HT-29 (cell line): Measurements from ENCODE around the gene CNPY2. TPM values are rescaled to one million over a fixed set of nuclear protein-coding genes. Genes with fewer than 3 reads are reported as not detected.
"Not testable (repeated sequence)": the region's sequence is repeated elsewhere in the genome, so short reads cannot be mapped to it uniquely, and the experiment has no call there.

Experiments
- DNase-seq: peaks from one replicate; pipeline ENCODE4 v3.0.0-alpha.2; 2015; ENCODE audit warnings: low spot score
- total RNA-seq: library from RNA; depleted of rRNA; stranded (reverse); fragments of >200 nt; shearing (Covaris generic); gene quantifications from 2 replicates; pipeline ENCODE4 v1.2.3, GENCODE V29; 2014

Gene CNPY2
- total RNA-seq, 1 experiment from 2014 or later: 129 TPM

DNA sequence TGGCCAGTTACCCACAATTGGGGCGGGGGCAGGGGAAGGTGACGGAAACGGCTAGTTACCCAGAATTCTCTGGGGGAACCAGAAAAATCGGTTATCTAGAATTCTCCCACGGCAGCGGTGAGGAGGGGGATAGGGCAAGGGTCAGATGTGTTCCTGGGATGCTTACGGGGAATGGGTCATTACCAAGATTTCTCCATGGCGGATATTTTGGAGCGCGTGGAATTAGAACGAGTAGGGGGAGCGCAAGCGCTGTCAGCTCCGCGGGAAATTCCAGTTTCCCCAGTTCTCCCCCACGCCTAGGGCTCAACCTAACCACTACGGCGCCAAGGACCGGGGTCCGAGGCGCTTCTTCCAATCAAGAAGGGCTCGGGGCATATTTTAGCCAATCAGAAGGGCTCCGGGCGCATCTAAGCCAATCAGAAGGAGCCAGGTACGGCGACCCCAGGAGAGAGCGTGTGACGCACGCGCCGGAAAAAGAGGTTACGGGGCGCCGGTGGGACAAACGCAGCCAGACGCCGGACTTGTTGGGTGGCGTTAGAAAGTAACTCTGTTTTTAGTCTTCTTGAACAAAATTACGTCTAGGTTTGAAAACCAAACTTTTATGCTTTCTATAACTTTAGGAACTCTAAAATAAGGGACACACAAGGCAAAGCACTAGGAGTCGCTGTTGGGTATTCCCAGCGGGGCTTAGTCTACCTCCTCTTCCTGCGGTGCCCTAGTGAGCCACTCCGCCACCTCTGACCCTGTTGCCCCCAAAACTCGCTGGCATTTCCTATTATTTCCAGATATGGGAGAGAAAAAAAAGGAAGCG lies 18.1 kb upstream of the CNPY2 start, which contains the start of gene PAN2:
TSS of gene PAN2 (minus strand) at position 322 of the 811 bp plus-strand sequence. CDS start 906 bp downstream, outside the sequence.
- DNase-seq: peak; percentile 98

DNA sequence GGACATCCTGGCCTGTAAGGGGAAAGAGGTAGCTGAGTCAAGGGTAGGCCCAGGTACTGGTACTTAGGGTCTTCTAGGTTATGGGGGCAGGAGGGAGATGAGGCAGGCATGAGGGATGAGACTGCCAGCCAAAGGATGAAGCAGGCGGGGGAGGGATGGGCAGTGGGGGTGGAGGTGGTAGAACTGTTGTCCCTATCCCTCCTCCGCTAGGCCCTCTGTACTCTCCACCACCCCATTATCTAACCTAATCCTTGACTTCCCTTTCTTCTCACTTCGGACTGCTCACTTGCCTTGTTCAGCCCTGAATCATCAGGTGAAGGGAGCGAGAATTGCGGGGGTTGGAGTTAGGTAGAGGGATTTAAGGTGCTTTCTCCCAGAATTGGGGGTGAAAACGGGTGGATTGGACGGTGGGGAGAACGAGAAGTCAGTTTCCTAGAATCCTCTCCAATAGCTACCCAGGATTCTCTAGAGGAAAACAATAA lies 17.4 kb upstream of the CNPY2 start:
- no peak for DNase-seq

DNA sequence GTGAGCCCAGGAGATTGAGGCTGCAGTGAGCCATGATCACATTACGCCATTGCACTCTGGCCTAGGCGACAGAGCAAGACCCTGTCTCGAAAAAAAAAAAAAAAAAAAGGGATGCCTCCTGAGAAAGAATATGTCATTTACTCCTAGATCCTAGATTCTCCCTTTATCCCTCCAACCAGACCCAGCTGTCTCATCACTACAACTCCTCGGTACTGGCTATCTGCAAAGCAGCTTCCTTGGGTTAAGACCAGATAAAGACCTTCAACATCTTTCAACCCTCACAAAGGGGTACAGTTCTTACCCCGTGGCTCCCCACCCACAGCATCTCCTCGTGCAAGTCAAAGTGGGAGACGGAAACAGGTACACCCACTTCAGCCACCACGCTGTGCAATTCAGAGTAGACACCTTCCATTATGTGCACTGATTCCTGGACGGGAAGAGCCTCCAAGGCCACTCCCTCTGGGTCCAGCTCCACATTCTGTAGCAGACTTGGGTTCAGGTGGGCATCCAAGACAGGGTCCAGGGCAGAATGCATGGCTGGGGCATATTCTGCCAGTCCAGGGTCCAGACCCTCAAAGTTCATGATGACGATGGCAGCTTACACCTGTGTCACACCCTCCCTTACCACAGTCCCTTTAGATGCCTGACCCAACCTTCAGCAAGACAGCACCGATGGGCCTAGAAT lies 16.9 kb upstream of the CNPY2 start:
- DNase-seq: no peak

DNA sequence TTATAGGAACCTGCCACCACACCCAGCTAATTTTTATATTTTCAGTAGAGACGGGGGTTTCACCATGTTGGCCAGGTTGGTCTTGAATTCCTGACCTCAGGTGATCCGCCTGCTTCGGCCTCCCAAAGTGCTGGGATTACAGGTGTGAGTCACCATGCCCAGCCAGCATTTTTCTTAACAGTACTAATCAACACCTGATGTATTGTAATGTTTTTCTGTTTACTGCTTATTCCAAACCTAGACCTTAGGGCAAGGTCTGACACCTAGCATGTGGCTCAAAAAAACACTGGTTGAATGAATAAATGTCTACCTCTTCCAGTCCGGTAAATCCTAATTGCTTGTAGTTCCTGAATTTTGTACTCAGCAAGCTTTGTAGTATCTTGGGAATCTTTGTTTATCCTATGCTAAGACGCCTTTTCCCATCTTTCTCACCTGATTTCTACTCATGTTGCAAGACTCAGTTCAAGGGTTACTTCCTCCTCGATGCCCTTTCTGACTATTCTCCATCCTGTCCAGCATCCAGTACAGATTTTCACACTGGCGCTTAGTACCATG lies 15.2 kb upstream of the CNPY2 start:
- no peak for DNase-seq

DNA sequence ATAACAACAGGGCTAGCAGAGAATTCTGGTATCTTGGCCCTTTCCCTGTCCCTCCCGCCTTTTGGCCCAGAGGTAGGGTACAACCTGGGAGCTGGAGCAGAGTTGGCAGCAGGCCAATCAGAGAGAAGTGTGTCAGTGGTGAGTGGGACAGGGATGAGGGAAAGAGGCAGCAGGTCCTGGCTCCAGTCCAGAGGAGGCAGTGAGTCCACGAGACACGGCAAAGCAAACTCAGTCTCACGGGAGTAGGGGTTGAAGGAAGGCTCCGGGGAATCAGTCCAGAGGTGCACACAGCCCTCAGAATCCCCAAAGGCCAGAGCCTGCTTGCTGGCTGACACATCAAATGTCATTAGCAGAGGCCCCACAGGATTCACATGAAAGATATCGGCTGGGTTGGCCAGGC lies 10.7 kb upstream of the CNPY2 start:
- no peak for DNase-seq

DNA sequence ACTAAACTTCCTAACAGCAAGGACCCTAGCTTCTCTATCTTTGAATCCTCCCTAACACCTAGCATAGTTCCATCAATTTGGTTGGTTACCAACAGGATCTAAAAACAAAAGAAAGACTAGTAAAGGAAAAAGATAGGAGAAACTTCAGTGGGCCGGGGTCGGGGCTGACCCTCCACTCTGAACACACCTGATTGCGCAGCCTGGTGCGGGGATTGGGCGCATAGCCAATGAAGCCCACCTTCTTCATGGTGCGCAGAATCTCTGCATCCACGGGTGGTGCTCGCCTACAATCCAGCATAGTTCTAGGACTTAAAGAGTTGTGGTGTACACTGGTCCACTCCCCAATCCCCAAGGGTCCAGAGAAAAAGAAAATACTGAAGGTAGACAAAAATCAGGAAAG lies 10.3 kb upstream of the CNPY2 start:
- DNase-seq: no peak

DNA sequence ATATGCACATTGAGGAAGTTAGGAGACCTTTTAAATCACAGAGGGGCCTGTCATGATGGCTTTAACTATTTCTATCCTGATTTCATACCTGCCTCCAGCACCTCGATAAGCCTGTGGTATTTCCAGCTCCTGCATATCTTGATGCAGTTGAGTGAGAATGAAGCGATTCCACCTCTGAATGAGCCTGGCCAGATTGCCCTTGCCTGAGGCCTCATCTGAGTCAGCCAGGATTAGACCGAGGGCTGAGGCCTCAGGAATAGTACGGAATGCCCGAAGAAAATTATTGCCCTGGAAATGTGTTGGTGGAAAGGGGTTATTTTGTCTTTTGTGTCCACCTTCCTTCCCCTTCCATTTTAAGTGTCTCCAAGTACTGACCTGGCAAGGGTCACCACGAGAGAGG lies 8.4 kb upstream of the CNPY2 start:
- no peak for DNase-seq

DNA sequence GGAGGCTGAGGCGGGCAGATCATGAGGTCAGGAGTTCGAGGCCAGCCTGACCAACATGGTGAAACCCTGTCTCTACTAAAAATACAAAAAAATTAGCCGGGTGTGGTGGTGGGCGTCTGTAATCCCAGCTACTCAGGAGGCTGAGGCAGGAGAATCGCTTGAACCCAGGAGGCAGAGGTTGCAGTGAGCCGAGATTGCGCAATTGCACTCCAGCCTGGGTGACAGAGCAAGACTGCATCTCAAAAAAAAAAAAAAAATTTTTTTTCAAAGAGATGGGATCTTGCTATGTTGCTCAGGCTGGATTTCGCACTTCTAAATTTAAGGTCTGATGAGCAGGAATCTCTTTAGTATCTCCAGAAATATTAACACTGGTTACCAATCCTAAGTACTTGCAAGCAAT lies 5.8 kb upstream of the CNPY2 start:
- DNase-seq: not testable (repeated sequence)

DNA sequence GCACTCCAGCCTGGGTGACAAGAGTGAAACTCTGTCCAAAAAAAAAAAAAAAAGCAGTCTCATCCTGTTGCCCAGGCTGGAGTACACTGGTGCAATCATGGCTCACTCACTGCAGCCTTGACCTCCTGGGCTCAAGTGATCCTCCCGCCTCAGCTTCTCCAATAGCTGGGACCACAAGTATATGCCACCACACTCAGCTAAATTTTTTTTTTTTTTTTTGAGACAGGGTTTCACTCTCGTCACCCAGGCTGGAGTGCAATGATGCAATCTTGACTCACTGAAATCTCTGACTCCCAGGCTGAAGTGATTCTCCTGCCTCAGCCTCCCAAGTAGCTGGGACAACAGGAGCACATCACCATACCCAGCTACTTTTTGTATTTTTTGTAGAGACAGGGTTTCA lies 5.2 kb upstream of the CNPY2 start:
- DNase-seq: no peak

DNA sequence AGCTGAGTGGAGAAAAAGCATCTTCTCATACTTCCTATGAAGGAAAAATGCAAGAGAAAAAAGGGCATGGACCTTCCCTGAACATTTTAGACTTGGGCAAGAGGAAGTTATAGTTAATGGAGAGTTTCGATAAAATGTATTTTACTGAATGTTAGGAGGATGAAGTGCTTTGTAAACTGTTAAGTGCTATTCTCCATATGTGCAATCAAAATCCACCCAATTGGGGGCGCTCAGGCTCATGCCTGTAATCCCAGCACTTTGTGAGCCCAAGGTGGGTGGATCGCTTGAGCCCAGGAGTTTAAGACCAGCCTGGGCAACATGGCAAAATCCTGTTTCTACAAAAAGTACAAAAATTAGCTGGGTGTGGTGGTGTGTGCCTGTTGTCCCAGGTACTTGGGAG lies 1.9 kb upstream of the CNPY2 start:
- DNase-seq: no peak

DNA sequence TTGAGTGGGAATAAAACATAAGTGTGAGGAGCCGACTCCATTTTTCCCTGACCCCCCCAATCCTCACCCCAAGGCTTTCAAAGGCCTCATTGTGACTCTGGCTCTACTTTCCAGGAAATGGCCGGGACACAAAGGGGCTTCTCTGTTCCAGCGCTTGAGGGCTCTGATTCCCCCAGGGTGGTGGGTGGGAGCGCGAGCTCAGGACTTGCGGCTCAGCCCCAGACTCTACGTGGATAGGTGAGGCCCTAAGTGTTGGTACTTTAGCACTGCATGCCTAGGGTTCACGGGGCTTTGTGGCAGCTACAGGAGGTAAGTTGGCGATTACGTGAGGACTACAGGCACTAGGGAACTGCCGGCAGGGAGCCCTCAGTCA lies 553 bp downstream of the CNPY2 start:
- peak; percentile 51 for DNase-seq

DNA sequence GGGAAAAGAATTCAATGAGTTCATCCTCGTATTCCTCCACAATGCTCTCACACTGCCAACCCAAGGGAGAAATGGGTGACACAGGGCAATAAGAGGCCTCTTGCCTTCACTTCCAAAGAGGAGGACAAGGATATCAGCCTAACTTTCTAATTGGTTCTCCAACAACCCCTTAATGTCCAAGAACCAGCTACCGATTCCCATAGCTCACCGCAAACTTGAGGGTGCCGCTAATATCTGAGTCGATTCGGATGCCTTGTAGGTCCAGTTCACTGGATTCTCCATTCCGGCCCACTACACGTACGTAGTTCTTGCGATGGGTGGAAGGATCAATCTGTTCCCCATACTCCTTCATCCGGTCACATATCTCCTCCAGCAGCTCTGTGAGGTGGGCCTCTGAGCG lies 4.8 kb downstream of the CNPY2 start:
- no peak for DNase-seq

DNA sequence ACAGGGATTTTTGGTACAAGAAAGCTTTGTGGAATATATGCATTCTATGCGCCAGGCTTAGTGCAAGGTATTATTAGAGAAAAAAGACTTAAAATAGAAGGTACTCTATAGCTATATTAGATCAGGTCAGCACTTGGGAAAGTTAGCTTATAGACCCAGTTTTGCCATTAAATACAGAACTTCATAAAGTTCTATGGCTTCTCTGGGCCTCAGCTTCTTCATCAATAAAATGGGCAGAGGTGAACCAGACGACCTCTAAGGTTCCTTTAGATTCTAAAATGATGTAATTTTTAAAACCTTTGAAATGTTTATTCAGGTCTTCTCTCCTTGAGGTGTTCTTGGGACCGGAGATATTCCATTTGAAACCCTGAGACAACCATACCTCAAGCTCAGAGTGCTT lies 7.1 kb downstream of the CNPY2 start:
- DNase-seq: no peak

DNA sequence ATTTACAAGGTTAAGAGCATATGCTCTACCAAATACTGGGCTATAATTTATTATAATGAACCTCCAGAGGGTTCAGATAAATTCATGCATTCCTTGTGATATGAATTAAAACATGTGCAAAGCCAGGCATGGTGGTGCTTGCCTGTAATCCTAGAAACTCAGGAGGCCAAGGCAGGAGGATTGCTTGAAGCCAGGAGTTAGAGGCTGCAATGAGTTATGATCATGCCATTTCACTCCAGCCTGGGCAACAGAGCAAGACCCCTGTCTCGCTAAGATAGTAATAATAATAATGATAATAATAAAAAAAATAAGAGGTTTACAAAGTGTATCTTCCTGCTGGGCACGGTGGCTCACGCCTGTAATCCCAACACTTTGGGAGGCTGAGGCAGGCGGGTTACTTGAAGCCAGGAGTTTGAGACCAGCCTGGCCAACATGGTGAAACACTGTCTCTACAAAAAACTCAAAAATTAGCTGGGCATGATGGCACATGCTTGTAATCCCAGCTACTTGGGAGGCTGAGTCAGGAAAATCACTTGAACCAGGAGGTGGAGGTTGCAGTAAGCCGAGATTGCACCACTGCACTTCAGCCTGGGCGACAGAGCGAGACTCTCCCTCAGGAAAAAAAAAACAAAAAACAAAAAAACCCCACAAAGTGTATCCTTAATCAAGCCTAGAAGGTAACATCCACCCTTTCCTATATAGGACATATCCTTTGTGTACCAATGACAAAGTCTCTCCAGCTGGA lies 8.4 kb downstream of the CNPY2 start:
- DNase-seq: no peak

DNA sequence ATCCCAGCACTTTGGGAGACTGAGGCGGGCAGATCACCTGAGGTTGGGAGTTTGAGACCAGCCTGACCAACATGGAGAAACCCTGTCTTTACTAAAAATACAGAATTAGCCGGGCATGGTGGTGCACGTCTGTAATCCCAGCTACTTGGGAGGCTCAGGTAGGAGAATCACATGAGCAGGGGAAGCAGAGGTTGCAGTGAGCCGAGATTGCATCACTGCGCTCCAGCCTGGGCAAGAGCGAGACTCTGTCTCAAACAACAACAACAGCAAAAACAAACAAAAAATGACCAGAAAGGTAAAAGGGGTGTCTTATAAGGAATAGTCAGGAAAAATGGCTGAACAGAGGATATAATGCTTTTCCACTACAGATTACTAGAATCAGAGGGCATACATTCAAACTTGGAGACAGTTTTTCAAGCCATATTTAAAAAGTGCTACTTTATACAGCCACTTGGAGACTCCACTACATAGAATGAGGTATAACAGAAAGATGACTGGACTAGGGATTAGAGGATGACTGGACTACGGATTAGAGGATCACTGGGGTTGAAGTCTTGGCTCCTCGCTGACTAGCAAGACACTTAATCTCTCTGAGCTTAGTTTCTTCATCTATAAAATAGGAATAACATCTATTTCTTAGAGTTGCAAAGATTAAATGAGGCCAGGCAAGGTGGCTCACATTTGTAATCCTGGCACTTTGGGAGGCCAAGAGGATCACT lies 10.8 kb downstream of the CNPY2 start:
- DNase-seq: no peak

DNA sequence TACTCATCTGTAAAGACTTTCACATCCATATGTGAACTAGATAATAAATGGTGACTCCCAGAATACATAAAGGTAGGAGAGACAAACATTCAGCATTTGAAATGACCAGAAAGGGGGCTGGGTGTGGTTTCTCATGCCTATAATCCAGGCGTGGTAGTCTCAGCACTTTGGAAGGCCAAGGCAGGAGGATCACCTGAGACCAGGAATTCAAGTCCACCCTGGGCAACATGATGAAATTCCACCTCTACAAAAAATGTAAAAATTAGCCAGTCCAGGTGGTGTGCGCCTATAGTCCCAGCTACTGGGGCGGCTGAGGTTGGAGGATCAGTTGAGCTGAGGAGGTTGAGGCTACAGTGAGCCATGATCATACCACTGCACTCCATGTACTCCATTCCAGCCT lies 11.5 kb downstream of the CNPY2 start:
- no peak for DNase-seq

DNA sequence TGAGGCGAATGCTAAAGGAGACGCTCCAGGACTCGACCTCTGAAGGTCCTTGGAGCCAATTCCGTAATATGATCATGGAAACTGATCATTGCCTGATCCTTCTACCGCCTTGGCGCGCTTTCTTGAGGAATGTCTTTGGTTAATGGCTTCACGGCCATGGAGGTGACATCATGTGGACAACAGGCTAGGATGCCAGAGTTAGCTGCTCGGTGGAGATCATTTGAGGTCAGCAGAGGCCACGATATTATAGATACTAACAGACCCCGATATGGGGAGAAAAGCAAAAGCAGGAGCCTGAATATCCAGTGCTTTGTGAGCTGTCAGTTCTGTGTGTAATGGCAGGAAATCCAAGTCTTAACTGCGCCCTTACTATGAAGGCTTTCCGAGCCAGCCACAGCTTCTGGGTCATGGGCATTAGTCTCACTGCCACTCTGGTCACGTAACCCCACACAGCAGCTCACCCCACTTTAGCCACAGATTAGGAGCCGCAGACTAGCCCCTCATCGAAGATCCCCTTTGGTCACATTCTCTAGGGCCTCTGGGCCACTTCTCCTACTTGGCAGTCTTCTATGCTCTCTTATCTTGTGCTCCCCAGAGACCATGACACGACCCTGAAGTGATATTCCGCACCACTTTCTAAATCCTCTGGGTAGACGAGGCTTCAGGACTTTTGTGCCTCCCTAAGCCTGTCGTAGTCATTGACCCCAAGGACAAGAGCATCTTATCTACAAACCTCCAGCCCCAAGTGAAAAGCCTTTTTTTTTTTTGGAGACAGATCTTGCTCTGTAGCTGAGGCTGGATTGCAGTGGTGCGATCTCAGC lies 14.9 kb downstream of the CNPY2 start:
- DNase-seq: no peak

DNA sequence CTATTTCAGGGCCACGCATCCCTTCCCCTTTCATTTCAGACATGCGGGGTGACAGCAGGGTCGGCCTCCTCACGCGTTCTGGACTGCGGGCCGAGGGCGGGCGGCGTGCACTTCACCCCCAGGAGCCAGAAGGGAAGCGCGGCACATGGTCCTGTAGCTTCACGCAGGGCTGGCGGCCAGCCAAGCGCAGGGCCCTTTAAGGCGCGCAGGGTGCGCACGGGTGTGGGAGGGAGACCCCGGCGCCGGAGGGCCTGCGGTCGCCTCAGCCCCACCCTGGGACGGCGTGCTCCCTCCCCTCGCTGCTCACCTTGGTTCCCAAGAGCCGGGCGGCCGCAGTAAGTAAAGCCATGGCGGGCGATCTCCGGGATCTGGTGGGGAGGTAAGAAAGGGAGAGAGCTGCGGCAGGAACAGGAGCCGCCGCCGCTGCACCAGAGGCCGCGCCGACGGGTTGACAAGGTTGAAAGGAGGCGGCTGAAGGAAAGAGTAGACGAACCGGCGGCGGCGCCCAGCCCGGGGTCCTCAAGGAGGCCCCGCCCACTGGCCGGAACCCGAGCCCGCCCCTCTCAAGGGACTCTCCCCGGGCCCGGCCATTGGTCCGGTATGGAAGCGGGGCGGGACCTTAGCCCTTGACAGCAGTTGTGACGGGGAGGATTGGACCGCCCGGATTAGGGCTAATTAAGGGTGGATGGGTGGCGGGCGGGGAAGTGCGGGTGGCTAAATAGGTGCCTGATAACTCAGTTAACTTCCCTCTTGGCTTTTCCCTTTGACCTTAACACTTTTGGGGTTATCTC lies 15.7 kb downstream of the CNPY2 start, which contains the start of gene CS:
TSS of gene CS (minus strand) at position 478 of the 791 bp plus-strand sequence. CDS start at position 349, 129 bp downstream.
- DNase-seq: peak; percentile 98

DNA sequence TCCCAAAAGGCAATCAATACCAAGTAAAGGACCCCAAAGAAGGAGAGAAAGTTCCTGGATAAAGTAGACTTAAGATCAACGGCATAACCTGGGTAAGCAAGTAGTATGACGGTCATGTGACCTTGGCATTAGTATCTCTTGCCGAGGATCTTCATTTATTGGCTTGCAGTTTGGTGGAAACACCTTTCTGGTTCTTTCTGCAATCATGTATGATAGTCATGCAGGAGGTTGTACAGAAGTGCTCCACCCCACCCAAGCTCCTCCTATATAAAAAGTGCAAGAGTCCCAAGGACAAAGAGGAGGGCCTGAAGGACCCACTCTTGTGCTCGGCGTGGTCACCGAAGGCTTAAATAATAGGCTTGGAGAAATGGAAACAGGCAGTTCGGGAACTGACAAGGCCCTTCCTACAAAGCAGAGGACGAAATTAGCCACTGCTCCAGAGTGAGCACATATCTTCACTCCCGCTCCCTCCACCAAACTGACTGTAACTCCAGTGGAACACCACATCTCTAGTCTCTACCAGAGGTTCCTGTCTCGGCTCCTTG lies 16.4 kb downstream of the CNPY2 start:
- DNase-seq: peak; percentile 65
